ENCODE results near the gene NOTO.

Gene NOTO

DNA sequence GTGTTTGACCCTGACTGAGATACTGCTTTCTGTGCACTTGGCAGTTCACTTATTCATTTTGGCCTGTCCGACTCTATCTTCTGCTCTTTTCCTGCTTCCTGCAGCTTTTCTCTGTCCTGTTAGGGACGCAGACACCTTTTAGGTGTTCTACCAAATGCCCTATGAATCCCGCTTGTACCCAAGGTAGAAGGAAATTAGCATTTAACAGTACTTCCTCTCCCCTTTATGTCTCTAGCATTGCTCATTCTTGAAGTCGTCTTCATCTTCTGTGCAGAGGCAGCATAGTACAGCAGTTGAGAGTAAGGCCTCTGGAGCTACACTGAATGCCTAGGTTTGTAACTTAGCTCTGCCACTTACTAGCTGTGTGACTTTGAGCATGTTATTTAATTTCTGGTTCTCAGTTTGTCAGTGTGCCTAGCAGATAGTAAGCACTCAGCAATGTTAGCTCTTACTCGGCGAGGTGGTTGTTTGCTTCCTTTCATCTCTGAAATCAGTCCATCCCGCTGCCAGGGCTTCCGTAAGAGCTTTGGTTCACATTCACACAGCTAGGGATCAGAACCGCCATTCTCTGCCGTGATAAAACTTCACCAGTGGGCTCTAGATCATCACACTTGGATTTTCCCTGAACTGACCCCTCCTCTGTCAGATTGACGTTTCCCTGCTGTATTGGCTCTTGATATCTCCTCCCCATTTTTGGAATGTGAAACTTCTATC is 33.1 kb downstream of the NOTO start:
- DNase-seq: no peak

DNA sequence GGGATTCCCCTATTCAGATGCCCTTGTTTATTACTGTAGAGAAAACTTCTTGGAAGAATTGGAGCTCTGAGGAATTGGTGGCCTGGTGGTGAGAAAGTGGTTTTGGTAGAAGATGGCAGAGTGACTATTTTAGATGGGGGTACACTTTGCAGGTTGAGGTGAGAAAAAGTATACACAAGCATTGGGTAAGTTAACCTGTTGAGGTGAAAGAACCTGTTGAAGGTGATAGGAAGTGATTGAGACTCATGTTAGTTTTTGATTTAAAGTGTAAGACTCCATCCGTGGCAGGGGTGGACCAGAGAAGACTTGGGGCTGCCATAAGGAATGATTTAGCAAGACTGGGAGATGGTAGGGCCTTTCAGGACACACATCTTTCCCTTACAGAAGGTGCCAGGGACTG is 34.8 kb downstream of the NOTO start:
- DNase-seq: no peak

DNA sequence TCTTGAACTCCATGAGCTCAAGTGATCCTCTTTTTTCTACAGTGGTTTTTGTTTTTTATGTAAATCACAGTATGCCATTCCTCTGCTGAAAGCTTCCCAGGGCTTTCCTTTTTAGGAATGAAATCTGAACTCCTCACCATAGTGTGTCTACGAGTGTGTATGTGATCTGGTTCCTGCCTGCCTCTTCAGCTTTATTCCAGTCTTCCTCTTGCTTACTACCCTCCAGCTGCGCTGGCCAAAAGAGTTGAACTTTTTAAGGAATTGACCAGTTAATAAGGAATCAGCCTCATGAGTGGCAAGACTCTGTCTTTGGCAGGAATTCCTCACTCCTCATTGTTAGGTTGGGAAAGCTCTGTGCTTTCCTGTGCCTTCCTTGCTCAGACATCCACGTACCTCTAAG is 35.8 kb downstream of the NOTO start:
- no peak for DNase-seq

DNA sequence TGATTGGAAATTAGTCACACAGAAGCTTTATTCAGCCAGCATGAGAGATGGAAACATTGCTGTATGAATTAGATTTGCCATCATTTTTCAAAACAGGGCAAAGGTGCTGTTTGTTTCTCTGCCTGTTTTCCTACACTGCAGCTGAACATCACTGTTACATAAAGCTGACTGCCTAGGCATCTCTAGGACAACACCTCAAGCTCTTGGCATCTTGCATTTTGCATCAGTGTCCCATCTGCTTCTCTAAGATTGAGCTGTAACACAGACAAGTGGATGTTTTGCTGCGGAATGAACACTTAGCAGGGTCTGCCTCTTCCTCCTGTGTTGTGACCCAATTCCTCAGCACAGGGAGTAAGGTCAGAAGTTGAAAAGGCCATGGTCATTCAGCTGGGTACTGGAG is 36.6 kb downstream of the NOTO start:
- DNase-seq: no peak

DNA sequence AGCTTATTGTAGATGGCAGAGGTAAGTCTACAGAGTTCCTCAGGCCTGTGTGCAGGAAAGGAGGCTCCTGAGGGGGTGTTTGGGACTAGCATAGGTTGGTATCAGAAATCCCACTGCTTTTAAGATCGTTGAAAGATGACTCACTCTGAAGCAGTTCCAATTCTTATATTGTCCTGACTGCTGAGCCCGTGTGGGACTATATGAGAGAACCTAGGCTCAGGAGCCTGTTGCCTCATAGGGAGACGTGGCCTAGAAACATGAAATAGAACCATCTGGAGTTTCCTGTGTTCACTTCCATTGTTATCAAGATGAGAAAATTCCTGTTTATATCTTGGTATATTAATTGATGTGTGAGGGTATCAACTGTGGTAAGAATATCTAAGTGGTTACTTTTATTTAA is 37.4 kb downstream of the NOTO start:
- DNase-seq: no peak

DNA sequence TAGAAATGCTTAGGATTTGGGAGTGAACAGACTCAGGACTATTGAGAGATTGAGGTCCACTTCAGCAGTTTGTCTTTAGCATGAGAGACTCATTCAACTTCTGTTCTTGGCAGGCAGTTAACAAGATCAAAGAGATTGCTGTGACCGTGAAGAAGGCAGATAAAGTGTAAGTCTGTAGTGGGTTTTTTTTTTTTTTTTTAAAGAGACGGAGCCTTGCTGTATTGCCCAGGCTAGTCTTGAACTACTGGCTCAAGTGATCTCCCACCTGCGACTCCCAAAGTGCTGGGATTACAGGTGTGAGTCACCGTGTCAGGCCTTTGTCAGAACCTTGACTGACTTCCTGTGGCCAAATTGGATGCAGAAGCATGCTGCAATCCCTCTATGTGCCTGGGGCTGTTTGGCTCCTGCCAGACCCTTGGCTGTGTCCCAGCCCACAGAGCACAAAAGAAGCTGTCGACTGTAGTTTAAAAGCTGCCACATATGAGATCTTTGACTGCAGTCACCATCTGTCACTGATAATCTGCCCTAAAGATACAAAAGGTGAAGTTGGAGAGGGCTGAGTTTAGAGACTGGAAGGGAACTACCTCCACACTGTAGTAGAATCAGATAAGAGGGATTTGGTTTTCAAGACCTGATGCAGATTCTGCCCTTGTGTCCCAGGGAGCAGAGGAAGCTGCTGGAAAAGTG is 41.7 kb downstream of the NOTO start:
- DNase-seq: no peak

DNA sequence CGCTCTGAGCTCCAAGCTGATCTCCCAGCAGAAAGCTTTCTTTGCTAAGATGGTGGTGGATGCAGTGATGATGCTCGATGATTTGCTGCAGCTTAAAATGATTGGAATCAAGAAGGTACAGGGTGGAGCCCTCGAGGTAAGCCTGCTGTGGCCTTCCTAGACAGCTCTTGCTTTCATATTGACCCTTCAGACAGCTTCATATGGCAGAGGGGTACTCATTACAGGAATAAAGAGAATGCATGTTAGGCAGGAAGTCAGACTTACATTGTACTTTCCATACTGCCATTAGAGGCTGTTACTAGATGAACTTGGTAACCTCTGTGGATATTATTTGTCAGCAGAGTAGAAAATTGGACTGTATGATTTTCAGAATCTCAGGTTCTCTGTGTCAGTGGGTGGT is 42.2 kb downstream of the NOTO start:
- DNase-seq: no peak

DNA sequence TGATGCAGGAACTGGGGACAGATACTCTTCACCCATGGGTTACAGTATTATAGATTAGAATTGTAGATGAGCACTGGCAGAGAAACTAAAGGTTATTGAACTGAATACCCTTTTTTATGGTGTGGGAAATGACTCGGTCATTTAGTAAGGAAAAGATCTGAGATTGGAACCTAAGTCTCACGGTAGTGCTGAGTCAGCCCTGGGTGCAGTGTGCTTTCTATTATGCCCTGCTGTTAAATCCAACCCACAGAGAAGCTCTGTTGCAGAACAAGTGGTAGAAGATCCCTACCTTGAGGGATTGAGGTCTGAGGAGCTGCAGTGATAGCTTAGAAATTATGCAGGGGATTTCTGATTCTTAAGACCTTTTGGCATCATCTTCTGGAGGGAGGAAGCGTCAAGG is 44.5 kb downstream of the NOTO start:
- no peak for DNase-seq

DNA sequence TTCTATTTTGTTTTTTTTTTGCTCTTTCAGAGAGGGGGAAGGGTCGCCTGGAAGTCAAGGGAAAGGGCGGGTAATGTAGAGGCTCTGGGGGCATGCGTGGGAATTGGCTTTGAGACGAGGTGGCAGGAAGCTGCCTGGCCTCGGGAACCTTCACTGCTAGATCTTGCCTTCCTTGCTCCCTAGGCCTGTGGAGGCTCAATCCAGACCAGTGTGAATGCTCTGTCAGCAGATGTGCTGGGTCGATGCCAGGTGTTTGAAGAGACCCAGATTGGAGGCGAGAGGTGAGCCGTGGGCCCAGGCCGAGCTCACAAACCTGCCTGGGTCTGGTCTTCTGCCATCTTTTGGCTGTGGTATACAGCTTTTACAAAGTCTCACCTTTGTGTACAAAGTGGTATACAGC is 47.3 kb downstream of the NOTO start:
- no peak for DNase-seq

DNA sequence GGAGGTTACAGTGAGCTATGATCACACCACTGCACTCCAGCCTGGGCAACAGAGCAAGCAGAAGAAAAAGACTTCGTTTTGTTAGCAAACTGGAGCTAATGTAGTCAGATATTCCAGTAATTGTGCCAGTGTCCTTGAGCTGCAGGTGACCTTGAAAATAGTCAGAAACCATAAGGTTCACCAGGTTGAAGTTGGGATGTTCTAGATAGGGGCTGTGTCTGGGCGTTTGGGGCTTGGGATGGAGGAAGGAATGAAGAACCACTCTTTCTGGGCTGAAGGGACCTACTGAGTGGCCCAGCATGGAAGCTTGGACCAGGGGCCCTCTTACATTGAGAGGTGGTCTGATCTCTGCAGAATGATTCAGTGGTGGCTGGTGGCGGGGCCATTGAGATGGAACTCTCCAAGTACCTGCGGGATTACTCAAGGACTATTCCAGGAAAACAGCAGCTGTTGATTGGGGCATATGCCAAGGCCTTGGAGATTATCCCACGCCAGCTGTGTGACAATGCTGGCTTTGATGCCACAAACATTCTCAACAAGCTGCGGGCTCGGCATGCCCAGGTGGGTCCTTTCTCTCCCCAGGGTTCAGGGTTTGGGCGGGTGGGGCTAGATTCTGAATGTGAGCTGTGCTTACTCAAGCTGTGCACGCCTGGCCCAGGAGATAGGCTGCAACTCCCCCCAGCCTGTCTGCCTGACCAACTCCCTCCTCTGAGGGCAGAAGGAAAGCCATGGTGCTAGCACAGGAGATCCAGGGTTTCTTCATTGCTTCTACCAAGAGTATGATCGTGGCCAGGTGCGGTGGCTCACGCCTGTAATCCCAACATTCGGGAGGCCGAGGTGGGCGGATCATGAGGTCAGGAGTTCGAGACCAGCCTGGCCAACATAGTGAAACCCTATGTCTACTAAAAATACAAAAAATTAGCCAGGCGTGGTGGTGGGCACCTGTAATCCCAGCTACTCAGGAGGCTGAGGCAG is 48.8 kb downstream of the NOTO start:
- DNase-seq: no peak

DNA sequence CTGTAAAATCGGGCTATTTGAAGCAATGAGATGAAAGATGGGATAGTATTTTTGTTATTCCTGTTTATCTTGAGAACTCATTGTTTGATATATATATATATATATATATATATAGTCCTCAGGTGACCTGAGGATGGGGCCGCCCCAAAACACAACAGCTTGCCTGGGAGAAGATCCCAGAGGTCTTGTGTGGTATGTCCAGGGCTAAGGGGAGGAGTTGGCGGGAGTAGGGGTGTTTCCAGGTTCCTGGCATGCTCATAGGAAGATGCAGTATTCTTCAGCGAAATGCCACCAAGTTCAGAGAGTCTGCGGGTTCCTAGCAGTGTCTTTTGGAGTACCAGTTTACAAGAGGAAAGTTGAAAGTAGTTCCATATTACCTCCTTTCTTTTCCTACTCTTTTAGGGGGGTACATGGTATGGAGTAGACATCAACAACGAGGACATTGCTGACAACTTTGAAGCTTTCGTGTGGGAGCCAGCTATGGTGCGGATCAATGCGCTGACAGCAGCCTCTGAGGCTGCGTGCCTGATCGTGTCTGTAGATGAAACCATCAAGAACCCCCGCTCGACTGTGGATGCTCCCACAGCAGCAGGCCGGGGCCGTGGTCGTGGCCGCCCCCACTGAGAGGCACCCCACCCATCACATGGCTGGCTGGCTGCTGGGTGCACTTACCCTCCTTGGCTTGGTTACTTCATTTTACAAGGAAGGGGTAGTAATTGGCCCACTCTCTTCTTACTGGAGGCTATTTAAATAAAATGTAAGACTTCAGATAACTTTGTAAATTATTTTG is 50.1 kb downstream of the NOTO start:
- no peak for DNase-seq

DNA sequence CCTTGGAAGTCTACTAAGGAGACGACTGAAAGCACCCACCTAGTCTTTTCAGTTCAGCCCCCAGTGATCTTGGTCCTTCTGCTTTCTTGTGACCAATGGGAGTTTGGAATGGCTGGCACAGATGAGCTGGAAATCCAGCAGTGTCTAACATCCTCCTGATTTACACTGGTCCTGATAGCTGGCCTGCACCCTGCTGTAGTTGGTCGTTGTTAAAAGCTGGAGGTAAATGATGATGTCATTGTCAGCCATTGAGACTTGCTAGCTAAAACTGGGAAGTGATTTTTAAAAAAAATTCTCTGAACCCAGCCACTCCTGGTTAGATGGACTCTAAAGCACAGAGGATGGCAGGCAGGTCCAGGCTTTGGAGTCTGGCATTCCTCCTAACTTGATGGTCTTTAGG is 51.0 kb downstream of the NOTO start:
- DNase-seq: no peak

DNA sequence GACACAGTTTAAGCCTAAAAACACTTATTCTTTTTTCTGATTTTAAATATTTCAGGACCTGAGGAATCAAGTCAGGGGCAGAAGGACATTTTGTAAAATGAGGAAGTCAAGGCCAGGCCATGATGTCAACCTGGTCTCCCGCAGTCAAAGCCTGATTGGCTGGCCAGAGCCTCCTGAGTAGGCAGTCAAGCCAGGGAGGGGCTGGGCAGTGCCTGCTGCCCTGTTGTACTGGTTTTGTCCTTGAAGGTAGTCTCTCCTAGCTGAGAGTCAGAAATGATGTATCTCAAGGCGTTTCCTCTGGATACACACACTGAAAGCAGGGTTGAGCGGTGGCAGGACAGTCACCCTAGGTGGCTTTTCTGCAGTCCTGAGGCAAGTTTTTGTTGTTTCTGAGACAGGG is 51.5 kb downstream of the NOTO start:
- no peak for DNase-seq

DNA sequence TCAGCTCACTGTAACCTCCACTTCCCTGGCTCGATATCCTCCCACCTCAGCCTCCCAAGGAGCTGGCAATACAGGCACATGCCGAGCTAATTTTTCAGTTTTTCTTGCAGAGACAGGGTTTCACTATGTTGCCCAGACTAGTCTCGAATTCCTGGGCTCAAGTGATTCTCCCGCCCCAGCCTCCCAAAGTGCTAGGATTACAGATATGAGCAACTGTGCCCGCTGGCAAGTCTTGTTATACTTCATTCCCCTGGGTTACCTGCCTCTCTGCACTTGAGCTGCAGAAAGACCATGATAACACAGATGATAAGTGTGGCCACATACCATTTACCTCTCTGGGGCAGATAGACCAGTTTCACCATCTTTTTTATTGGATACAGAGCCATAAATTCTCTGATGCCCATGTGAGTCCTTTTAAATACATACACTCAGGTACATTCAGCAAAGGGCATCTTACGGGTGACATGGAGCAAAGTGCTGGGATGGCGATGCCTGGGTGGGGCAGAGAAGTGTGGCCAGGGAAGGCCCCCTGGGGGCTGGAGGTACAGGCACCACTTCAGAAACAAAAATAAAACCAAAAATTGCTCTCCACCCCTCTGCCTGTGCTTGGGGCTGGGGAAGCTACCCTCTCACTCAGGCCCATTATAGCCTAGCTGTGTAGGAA is 52.1 kb downstream of the NOTO start:
- DNase-seq: no peak

DNA sequence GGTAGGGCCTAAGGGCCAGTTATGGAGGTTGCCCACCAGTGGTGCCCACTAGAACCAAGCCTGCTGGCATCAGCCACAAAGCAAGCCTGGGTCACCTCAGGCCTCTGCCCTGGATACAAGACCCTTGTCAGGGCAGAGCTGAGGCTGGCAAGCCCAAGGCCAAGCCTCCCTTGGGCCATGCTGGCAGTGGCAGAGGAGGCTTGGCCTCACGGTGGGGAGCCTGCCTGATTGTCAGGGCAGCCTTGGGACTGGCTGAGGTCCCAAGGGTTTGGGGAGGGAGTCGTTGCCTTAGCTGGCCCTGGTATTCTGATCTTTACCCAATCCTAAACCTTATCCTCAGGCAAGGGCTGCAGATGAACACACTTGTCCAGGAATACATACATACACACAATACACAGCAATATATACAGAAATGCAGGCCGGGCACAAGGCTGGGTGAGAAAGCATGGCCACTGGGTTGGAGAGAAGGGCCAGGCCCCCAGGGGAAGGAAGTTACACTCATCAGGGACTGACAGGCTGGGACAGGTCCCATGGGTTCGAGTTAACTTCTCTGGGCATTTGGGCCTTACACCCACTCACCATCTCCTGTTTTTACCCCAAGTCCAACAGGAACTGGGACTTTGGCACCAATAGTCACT is 52.8 kb downstream of the NOTO start:
- no peak for DNase-seq

DNA sequence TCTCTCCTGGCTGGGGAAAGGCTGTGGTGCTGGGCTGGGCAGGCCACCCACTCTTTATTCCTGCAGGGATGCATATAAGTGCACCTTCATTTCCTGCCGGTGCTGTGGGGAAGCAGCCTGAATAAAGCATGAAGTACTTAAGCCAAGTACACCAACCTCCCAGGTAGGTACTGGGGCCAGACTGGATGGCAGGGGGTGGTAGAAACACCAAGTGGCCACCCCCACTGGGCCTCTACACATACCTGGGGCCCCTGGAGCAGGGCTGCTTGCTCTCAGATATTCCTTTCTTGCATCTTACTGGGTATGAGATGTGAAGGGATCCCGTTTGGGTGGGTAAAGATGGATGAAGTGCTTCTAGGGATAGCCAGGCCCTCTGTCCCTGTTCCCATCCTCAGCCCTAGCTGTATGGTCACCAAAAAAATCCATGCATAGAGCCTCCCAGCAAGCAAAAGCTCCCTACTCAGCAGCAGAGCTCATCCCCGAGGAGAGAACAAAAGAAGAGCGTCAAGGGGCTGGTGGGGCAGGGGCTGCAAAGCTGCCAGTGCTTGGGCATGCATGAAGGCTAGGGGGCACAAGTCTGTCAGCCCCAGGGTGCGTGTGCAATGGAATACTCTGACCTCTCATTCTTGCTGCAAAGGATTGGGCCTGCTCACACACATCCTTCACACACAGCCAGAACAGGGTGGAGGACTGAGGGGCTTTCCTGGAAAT is 53.7 kb downstream of the NOTO start:
- DNase-seq: no peak

DNA sequence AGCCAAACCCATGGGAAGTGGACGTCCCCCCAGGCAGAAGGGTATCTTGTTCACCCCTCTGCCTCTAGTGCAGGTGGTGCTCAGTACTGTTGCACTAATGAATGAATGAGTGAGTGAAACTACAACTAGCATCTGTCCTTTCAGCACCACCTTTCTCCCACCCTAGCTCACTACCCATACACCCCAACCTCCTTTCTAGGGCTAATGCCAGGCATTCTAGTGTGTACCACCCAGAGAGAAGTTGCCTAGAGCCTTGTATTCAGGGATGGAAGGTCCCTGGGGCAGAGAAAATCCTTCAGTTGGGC is 54.2 kb downstream of the NOTO start:
- DNase-seq: no peak

DNA sequence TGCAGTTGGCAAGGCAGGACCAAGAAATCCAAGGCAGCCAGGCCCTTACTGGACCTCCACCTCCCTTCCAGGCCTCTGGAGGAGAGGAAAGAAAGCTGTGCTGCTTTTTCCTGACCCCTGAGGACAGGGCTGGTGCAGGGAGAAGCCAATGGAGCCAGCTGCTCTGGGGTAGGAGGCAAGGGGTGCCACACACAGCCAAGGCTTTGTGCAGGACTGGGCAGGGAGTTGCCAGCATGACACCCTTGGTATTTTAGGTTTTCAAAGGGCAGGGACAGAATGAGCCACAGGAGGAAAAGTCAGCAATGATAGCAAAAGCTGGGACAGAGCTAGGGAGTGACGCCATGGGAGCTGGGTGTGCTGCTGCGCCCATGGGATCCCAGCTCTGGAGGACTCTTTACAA is 54.6 kb downstream of the NOTO start:
- no peak for DNase-seq

DNA sequence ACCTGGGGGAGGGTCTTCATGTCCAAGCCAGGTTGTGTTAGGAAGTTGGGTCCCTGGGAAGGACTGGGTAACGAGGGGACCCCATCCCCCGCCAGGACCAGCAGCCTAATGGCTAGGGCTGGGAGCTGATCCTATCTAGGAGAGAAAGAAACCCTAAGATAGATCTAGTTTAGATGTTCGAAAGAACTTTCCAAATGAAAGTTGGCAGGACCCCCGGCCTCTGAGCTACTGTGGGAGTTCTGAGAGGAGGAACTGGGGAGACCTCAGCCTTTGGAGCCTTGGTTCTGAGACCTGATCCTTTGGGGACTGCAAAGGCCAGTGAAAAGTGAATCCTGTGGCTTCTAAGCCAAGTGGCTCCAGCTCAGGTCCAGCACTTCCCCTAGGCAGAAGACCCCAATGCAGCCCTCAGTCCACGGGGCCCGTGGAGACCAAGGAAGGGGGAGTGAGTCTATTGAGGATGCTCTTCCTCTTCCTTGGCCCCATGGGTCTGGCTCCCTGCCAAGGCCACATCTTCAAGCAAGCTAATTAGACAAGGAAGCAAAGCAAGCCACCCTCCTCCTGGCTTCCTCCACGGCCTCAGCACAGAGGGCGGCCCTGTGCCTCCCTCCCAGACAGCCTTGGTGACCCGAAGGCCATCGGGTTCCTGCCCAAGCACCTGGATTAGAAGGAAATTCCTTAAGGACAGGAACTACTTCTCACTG is 55.2 kb downstream of the NOTO start:
- no peak for DNase-seq

DNA sequence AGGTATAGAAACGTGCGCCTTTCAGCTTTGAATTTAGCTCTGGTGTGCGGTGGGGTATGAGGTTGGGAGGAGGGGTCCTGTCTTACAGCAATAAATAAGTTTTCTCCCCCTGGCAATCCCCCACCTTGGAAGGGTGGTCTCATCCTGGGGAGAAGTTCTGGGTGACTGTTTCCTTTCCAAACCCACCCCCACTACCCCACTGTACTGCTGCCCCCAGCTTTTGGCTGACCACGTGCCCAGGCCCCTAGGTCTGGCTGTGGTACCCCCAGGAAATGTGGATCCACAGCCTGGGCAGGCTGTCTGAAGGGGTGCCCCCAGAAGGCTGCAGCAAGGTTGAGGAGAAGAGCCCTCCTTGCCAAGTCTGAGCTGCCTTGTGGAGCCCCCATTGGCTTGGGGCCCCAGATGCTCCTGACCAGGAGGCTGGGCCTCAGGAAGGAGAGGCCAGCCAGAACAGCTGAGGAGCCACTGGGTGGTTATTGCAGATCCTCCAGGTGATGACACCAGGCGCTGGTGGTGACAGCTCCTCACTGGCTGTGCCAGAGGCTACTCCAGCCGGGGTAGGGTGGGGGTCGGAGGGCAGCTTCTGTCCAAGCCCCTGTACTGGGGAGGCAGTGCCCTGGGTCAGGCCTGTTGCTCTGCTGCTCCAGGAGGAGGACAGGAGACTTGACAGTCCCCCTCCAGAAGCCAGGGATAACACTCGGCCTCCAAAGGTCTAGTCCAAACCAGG is 56.0 kb downstream of the NOTO start:
- DNase-seq: no peak

Data from stimulated activated CD4-positive, alpha-beta T cell treated with anti-CD3 and anti-CD28 coated beads, Interleukin-12 subunit alpha, Interleukin-12 subunit beta, amount 100 ng/mL, for 4 hours (primary cell).